Measurements from ENCODE around the gene NSFL1C.

The NSFL1C gene

GRCh38 chr20:1493536-1493935 is 26.9 kb upstream of the NSFL1C start:
- no peak overlapping the region for H3K4me3 ChIP-seq (ENCODE audit: low read depth, low read length)
- TF ChIP-seq CTCF (IDR thresholded peaks at IDR 0.05; ENCODE audit: insufficient read depth, low read depth, low read length, missing control alignments): no peak
- no peak for DNase-seq (ENCODE audit: low read depth)

GRCh38 chr20:1491860-1492642 is 25.4 kb upstream of the NSFL1C start:
- TF ChIP-seq CTCF (IDR thresholded peaks at IDR 0.05; ENCODE audit: insufficient read depth, low read depth, low read length, missing control alignments): no peak
- no peak overlapping the region for H3K4me3 ChIP-seq (ENCODE audit: low read depth, low read length)
- no peak for DNase-seq (ENCODE audit: low read depth)

- no peak for DNase-seq (ENCODE audit: low read depth)
- no peak within 1 kb of the TSS for H3K4me3 ChIP-seq (ENCODE audit: low read depth, low read length)
- TF ChIP-seq CTCF (IDR thresholded peaks at IDR 0.05; ENCODE audit: insufficient read depth, low read depth, low read length, missing control alignments): no peak
These were observed 24.7 kb upstream of the NSFL1C start, which contains the start of gene SIRPB2 for GRCh38 chr20:1491281-1491840. Gene SIRPB2, minus strand, starts transcription at chr20:1491420. Its CDS starts 61 bp downstream, at chr20:1491359.

GRCh38 chr20:1490643-1491195 is 24.1 kb upstream of the NSFL1C start:
- DNase-seq (ENCODE audit: low read depth): no peak
- no peak for TF ChIP-seq CTCF (IDR thresholded peaks at IDR 0.05; ENCODE audit: insufficient read depth, low read depth, low read length, missing control alignments)
- no peak overlapping the region for H3K4me3 ChIP-seq (ENCODE audit: low read depth, low read length)

DNA sequence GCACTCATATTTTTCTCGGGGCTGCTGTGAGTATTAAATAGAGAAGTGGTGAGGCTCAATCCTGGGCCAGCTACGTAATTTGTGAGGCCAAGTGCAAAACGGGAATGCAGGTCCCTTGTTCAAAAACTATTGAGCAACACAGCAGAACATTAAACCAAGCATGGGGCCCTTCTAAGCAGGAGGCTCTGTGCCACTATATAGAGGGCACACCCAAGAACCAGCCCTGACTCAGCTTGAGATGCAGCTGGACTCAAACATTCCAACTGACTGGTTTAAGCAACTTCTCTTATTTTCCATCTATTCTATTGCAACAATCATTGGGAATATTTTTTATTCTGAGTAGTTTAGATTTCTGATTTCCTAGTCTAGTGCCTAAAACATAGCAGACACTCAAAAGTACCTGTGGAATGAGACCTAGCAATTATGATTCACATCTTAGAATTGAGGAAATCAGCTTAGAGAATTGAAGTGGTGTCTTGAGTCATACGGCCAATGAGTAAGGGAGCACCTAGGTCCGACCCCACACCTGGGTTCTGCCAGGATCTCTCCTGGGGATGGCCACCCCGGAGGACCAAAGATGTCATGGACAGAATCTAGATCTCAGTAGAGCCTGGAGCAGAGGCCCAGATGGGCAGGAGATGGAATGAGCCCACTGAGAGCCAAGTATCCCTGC is 23.3 kb upstream of the NSFL1C start:
- no peak overlapping the region for H3K4me3 ChIP-seq (ENCODE audit: low read depth, low read length)
- no peak for DNase-seq (ENCODE audit: low read depth)
- no peak for TF ChIP-seq CTCF (IDR thresholded peaks at IDR 0.05; ENCODE audit: insufficient read depth, low read depth, low read length, missing control alignments)

GRCh38 chr20:1489325-1489724 is 22.7 kb upstream of the NSFL1C start:
- H3K4me3 ChIP-seq (ENCODE audit: low read depth, low read length): no peak overlapping the region
- TF ChIP-seq CTCF (IDR thresholded peaks at IDR 0.05; ENCODE audit: insufficient read depth, low read depth, low read length, missing control alignments): no peak
- DNase-seq (ENCODE audit: low read depth): no peak
